ENCODE results near the gene GBA3. TPM values are rescaled to one million over a fixed set of nuclear protein-coding genes. Genes with fewer than 3 reads are reported as not detected.

Gene GBA3
- total RNA-seq, 2 experiments from 2014 or later = not detected

DNA sequence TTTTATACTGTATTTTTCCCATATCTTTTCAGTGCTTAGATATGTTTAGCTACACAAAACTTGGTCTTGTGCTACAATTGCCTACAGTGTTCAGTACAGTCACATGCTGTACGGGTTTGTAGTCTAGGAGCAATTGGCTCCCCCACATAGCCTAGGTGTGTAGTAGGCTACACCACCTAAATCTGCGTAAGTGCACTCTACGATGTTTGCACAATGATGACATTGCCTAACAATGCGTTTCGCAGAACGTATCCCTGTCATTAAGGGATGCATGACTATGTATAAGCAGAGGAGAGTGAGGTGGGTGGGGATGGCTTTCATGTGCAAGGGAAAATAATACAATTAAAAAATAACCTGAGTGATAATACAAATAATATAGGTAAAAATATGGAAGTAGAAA is 131.4 kb downstream of the GBA3 start:
- Mint-ChIP-seq H3K4me3 (no peak overlapping the region), H3K36me3 (ENCODE audit: low read depth) (no peaks in the 10 kb centered on the region), H3K27ac (no peak overlapping the region), H3K27me3 (no peaks in the 10 kb centered on the region), H3K4me1 (ENCODE audit: low read depth) (no peaks in the 10 kb centered on the region), H3K9me3 (no peaks in the 10 kb centered on the region)
- intact Hi-C loops (cut with micrococcal nuclease) = no loop called here
- POLR2A ChIA-PET = no interaction called here
- CTCF ChIA-PET = interaction anchor here (1.2 kb wide), 1 partner anchor 436 kb away, joined by 3 read pairs; no protein-coding TSS in a partner anchor
- TF ChIP-seq CTCF (IDR thresholded peaks at IDR 0.05) = no peak
- DNase-seq (no peak), ATAC-seq (no peak)

DNA sequence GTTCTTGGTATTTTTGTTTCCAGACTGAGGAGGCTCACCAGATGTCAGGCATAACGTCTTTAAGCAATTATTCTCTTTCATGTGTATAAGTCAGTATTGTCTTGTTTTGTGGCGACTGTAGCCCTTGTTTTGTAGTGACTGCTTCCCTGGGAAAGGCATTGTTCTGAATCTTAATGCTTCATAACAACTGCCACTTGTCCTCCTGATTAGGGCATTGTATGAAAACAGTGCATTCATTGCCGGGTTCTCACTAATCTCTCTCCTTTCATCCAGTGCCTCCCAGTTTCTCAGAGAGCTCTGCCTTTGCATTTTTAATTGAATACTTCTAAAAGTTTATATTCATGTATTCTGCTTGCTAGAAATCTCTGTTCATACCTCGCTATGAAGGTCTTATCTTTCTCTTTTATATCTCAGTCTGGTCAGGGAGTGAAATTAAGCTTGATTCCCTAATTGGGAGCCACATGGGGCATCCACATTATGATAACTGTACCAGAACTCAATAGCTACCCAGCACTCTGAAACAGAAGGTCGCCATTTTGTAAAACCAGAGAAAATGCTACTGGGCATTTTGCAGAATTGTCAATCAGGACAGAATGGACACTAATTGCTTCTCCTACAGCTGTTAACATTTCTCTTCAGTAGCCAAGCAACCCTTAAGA is 149.8 kb downstream of the GBA3 start:
- POLR2A ChIA-PET = no interaction called here
- ATAC-seq (no peak), DNase-seq (no peak)
- Mint-ChIP-seq H3K4me1 (ENCODE audit: low read depth) (no peaks in the 10 kb centered on the region), H3K27me3 (no peaks in the 10 kb centered on the region), H3K36me3 (ENCODE audit: low read depth) (no peaks in the 10 kb centered on the region), H3K9me3 (peaks cover 5% of the 10 kb centered on the region), H3K27ac (no peak overlapping the region), H3K4me3 (no peak overlapping the region)
- no peak for TF ChIP-seq CTCF (IDR thresholded peaks at IDR 0.05)
- CTCF ChIA-PET = no interaction called here
- intact Hi-C loops (cut with micrococcal nuclease) = no loop called here

DNA sequence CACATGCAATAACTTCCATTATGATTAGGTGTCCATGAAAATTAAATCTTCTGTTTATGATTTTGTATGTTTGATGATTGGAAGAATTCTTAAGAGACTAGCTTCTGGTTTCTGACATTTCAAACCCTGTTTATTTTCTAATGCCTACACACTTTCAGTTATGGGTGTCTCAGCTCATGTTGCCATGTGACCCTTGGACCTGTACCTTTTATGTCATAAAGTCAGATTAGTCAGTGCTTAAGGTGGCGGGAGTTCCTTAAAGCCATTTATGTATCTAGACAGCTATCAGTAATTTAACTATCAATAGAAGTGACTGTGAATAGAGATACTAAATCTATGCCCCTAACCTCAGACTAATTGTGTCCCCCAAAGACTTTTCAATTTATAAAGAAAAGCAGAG is 155.6 kb downstream of the GBA3 start:
- Mint-ChIP-seq H3K27ac (no peak overlapping the region), H3K9me3 (peaks cover 3% of the 10 kb centered on the region), H3K27me3 (peaks cover 3% of the 10 kb centered on the region), H3K4me3 (no peak overlapping the region), H3K36me3 (ENCODE audit: low read depth) (no peaks in the 10 kb centered on the region), H3K4me1 (ENCODE audit: low read depth) (no peaks in the 10 kb centered on the region)
- CTCF ChIA-PET = no interaction called here
- no peak for TF ChIP-seq CTCF (IDR thresholded peaks at IDR 0.05)
- no peak for ATAC-seq
- intact Hi-C loops (cut with micrococcal nuclease) = no loop called here
- POLR2A ChIA-PET = no interaction called here
- no peak for DNase-seq

- ChIA-PET POLR2A (no interaction called here), CTCF (interaction anchor here (1.2 kb wide), 1 partner anchor 47 kb away, joined by 4 read pairs; no protein-coding TSS in a partner anchor)
- Mint-ChIP-seq H3K4me3 (no peak overlapping the region), H3K9me3 (no peaks in the 10 kb centered on the region), H3K4me1 (ENCODE audit: low read depth) (no peaks in the 10 kb centered on the region), H3K36me3 (ENCODE audit: low read depth) (no peaks in the 10 kb centered on the region), H3K27me3 (peaks cover 3% of the 10 kb centered on the region), H3K27ac (no peak overlapping the region)
- no peak for ATAC-seq
- no peak for TF ChIP-seq CTCF (IDR thresholded peaks at IDR 0.05)
- intact Hi-C loops (cut with micrococcal nuclease) = no loop called here
- DNase-seq = no peak
Measured at GRCh38 chr4:22850055-22850454, 157.3 kb downstream of the GBA3 start.

- DNase-seq = no peak
- intact Hi-C loops (cut with micrococcal nuclease) = no loop called here
- ChIA-PET POLR2A (no interaction called here), CTCF (interaction anchor here (1.2 kb wide), 1 partner anchor 47 kb away, joined by 4 read pairs; no protein-coding TSS in a partner anchor)
- ATAC-seq = no peak
- Mint-ChIP-seq H3K27ac (no peak overlapping the region), H3K27me3 (peaks cover 3% of the 10 kb centered on the region), H3K4me1 (ENCODE audit: low read depth) (no peaks in the 10 kb centered on the region), H3K9me3 (no peaks in the 10 kb centered on the region), H3K36me3 (ENCODE audit: low read depth) (no peaks in the 10 kb centered on the region), H3K4me3 (no peak overlapping the region)
- no peak for TF ChIP-seq CTCF (IDR thresholded peaks at IDR 0.05)
Measured at GRCh38 chr4:22850630-22851029, 157.9 kb downstream of the GBA3 start.
